ENCODE measurements around the gene TMEM151B. TPM values are rescaled to one million over a fixed set of nuclear protein-coding genes. Genes with fewer than 3 reads are reported as not detected.

Gene TMEM151B
- total RNA-seq, 2 donors from 2014 or later: 0.22 to 0.51 TPM

DNA sequence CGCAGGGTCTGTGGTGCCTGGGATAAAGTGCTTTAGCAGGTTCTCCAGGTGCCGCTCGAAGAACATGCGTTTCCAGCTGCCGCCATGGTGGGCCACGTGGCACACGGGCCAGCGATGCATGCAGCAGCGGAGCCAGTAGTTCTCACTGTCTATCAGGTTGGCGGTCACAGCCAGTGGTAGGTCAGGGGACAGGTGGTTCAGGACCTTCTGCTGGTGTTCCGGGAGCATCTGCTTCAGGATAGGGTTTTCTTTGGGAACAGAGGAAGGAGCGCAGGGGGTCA is 16.0 kb downstream of the TMEM151B start:
- Mint-ChIP-seq H3K27me3 (ENCODE audit: insufficient read depth) (peaks cover 83% of the 10 kb centered on the region), H3K9me3 (no peaks in the 10 kb centered on the region), H3K4me1 (no peaks in the 10 kb centered on the region), H3K36me3 (ENCODE audit: low read depth) (no peaks in the 10 kb centered on the region), H3K4me3 (no peak overlapping the region), H3K27ac (no peak overlapping the region)
- H3K27ac ChIP-seq (ENCODE audit: low read depth, low read length): no peak overlapping the region
- 84 to 87% methylated on average over 10 to 12 of the region's 12 CpGs for WGBS, 2 experiments (ENCODE audit: insufficient coverage in 1 of 2, insufficient read length in 1 of 2)
- H3K4me1 ChIP-seq (ENCODE audit: control insufficient read depth, insufficient read depth, low read length): no peaks in the 10 kb centered on the region
- DNase-seq: no peak
- no peak overlapping the region for H3K4me3 ChIP-seq (ENCODE audit: low read length)
- no peaks in the 10 kb centered on the region for H3K36me3 ChIP-seq (ENCODE audit: control insufficient read depth, insufficient read depth, low read length)
- H3K27me3 ChIP-seq (ENCODE audit: control insufficient read depth, insufficient read depth, low read length, poor library complexity, severe bottlenecking): peaks cover 93% of the 10 kb centered on the region
- no peak overlapping the region for H3K9ac ChIP-seq (ENCODE audit: extremely low read depth, low read length, poor library complexity, severe bottlenecking)
- no peaks in the 10 kb centered on the region for H3K9me3 ChIP-seq (ENCODE audit: control insufficient read depth, low read length)
- TF ChIP-seq, protein P1, sequence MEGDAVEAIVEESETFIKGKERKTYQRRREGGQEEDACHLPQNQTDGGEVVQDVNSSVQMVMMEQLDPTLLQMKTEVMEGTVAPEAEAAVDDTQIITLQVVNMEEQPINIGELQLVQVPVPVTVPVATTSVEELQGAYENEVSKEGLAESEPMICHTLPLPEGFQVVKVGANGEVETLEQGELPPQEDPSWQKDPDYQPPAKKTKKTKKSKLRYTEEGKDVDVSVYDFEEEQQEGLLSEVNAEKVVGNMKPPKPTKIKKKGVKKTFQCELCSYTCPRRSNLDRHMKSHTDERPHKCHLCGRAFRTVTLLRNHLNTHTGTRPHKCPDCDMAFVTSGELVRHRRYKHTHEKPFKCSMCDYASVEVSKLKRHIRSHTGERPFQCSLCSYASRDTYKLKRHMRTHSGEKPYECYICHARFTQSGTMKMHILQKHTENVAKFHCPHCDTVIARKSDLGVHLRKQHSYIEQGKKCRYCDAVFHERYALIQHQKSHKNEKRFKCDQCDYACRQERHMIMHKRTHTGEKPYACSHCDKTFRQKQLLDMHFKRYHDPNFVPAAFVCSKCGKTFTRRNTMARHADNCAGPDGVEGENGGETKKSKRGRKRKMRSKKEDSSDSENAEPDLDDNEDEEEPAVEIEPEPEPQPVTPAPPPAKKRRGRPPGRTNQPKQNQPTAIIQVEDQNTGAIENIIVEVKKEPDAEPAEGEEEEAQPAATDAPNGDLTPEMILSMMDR (conservative IDR thresholded peaks at IDR 0.05): no peak

DNA sequence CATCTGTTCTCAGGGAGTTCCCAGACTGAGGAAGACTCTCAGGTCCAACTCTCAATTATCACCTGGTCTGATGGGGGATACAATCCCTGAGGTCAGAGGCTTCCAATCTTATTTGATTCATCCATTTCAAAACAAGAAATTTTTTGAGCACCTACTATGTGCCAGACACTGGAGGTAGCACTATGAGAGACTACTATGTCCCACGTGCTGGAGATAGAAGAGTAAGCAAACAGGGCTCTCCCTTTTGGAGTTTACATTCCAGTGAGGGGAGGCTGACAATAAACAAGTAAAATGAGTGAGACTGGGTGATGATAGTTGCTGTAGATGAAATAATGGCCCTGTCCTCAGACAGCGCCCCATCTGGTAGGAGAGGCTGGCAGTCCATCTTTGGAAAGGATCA is 16.5 kb downstream of the TMEM151B start:
- Mint-ChIP-seq H3K4me3 (no peak overlapping the region), H3K9me3 (no peaks in the 10 kb centered on the region), H3K27ac (no peak overlapping the region), H3K4me1 (no peaks in the 10 kb centered on the region), H3K27me3 (ENCODE audit: insufficient read depth) (peaks cover 86% of the 10 kb centered on the region), H3K36me3 (ENCODE audit: low read depth) (no peaks in the 10 kb centered on the region)
- no peaks in the 10 kb centered on the region for H3K9me3 ChIP-seq (ENCODE audit: control insufficient read depth, low read length)
- H3K4me1 ChIP-seq (ENCODE audit: control insufficient read depth, insufficient read depth, low read length): no peaks in the 10 kb centered on the region
- H3K36me3 ChIP-seq (ENCODE audit: control insufficient read depth, insufficient read depth, low read length): no peaks in the 10 kb centered on the region
- DNase-seq: no peak
- H3K27me3 ChIP-seq (ENCODE audit: control insufficient read depth, insufficient read depth, low read length, poor library complexity, severe bottlenecking): peaks cover 94% of the 10 kb centered on the region
- TF ChIP-seq, protein P1 (conservative IDR thresholded peaks at IDR 0.05): no peak
- H3K27ac ChIP-seq (ENCODE audit: low read depth, low read length): no peak overlapping the region
- 26 to 43% methylated on average over 2 of the region's 2 CpGs for WGBS, 2 experiments (ENCODE audit: insufficient coverage in 1 of 2, insufficient read length in 1 of 2)
- H3K4me3 ChIP-seq (ENCODE audit: low read length): no peak overlapping the region
- H3K9ac ChIP-seq (ENCODE audit: extremely low read depth, low read length, poor library complexity, severe bottlenecking): no peak overlapping the region

DNA sequence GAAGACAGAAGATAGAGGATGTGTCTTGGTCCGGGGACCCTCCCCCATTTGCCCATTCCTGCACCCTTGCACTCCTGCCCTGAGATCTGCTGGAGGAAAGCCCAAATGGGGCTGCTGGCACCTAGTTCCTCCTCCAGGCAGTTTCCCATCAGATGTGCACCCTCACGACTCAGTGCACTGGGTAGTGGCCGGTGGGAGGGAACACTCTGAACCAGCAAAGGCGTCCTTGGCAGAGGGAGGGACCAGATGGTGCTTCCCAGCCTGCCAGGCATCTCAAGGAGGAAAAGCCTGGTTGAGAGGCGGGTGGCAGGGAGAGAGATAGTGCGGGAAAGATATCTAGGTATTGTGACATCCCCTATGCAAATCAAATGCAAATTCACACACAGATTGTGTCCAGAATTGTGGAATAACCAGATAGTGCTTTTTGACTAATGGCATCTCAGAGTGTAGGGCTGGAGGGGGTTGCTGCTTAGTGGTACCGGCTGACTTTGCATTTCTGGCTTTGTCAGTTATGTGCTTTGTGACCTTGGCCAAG is 19.5 kb downstream of the TMEM151B start:
- Histone ChIP-seq H3K4me3 (ENCODE audit: low read length) (no peak overlapping the region), H3K4me1 (ENCODE audit: control insufficient read depth, insufficient read depth, low read length) (no peaks in the 10 kb centered on the region), H3K9ac (ENCODE audit: extremely low read depth, low read length, poor library complexity, severe bottlenecking) (no peak overlapping the region), H3K27me3 (ENCODE audit: control insufficient read depth, insufficient read depth, low read length, poor library complexity, severe bottlenecking) (peaks cover 87% of the 10 kb centered on the region), H3K9me3 (ENCODE audit: control insufficient read depth, low read length) (no peaks in the 10 kb centered on the region), H3K36me3 (ENCODE audit: control insufficient read depth, insufficient read depth, low read length) (no peaks in the 10 kb centered on the region), H3K27ac (ENCODE audit: low read depth, low read length) (no peak overlapping the region)
- WGBS, 2 experiments (ENCODE audit: insufficient coverage in 1 of 2, insufficient read length in 1 of 2): 63 to 70% methylated on average over 3 to 7 of the region's 7 CpGs
- Mint-ChIP-seq H3K27me3 (ENCODE audit: insufficient read depth) (peaks cover 84% of the 10 kb centered on the region), H3K9me3 (no peaks in the 10 kb centered on the region), H3K36me3 (ENCODE audit: low read depth) (no peaks in the 10 kb centered on the region), H3K4me1 (no peaks in the 10 kb centered on the region), H3K27ac (no peak overlapping the region), H3K4me3 (no peak overlapping the region)
- DNase-seq: no peak
- TF ChIP-seq, protein P1 (conservative IDR thresholded peaks at IDR 0.05): no peak
